ENCODE measurements around the gene TMEM260. TPM values are rescaled to one million over a fixed set of nuclear protein-coding genes. Genes with fewer than 3 reads are reported as not detected.

TMEM260 gene
- total and polyA plus RNA-seq, 12 donors = 2.5 to 10.1 (median 5.2) TPM

GRCh38 chr14:56659964-56660551 lies 80.5 kb downstream of the TMEM260 start:
- ATAC-seq (peak in 1 of 8 donors; percentile 45), DNase-seq (no peak)
- H3K27me3 ChIP-seq = peaks cover 0 to 15% (median 0%) of the 10 kb centered on the region in 7 donors
- H3K27ac ChIP-seq = no peak overlapping the region
- intact Hi-C loops (cut with DNase I) = loop anchor here in 2 of 10 donors (5.0 to 10.0 kb wide), 2 partner anchors 655 to 657 kb away; no protein-coding TSS in a partner anchor
- no peaks in the 10 kb centered on the region for H3K4me1 ChIP-seq
- no peak overlapping the region for H3K4me3 ChIP-seq
- no peaks in the 10 kb centered on the region for H3K36me3 ChIP-seq
- no peaks in the 10 kb centered on the region for H3K9me3 ChIP-seq
- peak in 8 of 9 donors; percentile 11 to 57 (median 44) for TF ChIP-seq CTCF (IDR thresholded peaks at IDR 0.05)
- WGBS, 2 donors = 29 to 32% methylated on average over 7 of the region's 7 CpGs

DNA sequence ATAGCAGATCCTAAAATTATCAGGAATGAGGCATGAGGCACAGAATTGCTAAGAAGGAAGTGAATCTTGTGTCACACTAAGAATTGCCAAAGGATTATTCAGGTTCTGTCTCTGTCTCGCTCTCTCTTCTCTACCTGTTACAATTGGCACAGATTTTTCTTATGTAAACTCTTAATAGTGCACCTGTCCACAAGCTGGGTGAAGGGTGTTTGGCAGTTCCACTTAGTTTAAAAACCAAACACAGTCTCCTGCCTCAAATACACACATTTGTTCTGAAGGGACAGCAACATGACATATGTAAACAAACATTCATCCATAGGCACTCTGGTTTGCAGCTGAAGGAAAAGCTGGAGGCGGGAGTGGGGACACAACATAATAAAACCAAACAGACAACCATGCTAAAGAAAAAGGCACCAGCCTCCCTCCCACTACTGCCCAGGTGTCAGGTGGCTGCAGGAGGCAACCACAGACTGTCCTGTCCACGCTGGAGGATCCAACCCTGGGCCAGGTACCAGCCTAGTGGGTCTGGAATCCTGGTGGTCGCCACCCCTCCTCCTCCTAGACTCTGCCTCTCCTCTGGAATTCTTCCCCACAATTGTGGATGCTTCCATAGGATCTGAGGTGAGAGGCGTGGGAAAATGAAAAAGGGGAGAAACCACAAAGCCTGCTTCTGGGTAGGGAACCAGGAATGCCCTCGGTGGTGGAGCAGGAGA lies 81.2 kb downstream of the TMEM260 start:
- ATAC-seq = no peak

GRCh38 chr14:56661478-56661877 lies 81.9 kb downstream of the TMEM260 start:
- 75 to 79% methylated on average over 1 of the region's 1 CpG for WGBS, 2 donors
- ATAC-seq (no peak), DNase-seq (no peak)
- H3K4me3 ChIP-seq = no peak overlapping the region
- H3K4me1 ChIP-seq = no peaks in the 10 kb centered on the region
- H3K36me3 ChIP-seq = no peaks in the 10 kb centered on the region
- H3K27me3 ChIP-seq = peaks cover 0 to 15% (median 4%) of the 10 kb centered on the region in 7 donors
- no peak for TF ChIP-seq CTCF (IDR thresholded peaks at IDR 0.05)
- no peaks in the 10 kb centered on the region for H3K9me3 ChIP-seq
- intact Hi-C loops (cut with DNase I) = no loop called here
- no peak overlapping the region for H3K27ac ChIP-seq

More for the DNA sequence above, 81.2 kb downstream of the TMEM260 start:
- Histone ChIP-seq H3K4me1 (no peaks in the 10 kb centered on the region), H3K4me3 (no peak overlapping the region), H3K27me3 (peaks cover 0 to 15% (median 0%) of the 10 kb centered on the region in 7 donors), H3K36me3 (no peaks in the 10 kb centered on the region), H3K9me3 (no peaks in the 10 kb centered on the region), H3K27ac (no peak overlapping the region)
- DNase-seq = no peak
- intact Hi-C loops (cut with DNase I) = no loop called here
- 60 to 67% methylated on average over 6 of the region's 6 CpGs for WGBS, 2 donors
- no peak for TF ChIP-seq CTCF (IDR thresholded peaks at IDR 0.05)

- 65 to 74% methylated on average over 12 of the region's 12 CpGs for WGBS, 2 donors
- Histone ChIP-seq H3K27ac (no peak overlapping the region), H3K4me3 (no peak overlapping the region), H3K4me1 (no peaks in the 10 kb centered on the region), H3K27me3 (peaks cover 0 to 15% (median 4%) of the 10 kb centered on the region in 7 donors), H3K9me3 (peaks cover 0 to 4% (median 0%) of the 10 kb centered on the region in 11 donors), H3K36me3 (no peaks in the 10 kb centered on the region)
- DNase-seq (no peak), ATAC-seq (no peak)
- TF ChIP-seq CTCF (IDR thresholded peaks at IDR 0.05) = no peak
- intact Hi-C loops (cut with DNase I) = no loop called here
Observed at GRCh38 chr14:56664811-56665421, 85.3 kb downstream of the TMEM260 start.
